GM19455 (cell line): ENCODE measurements around the gene SIGLECL1.

Experiments used
- ATAC-seq: cut with Tn5 transposase; IDR thresholded peaks from one replicate; pipeline ENCODE4 v1.9.1; 2021; ENCODE audit not compliant: unreplicated experiment

Gene SIGLECL1

DNA sequence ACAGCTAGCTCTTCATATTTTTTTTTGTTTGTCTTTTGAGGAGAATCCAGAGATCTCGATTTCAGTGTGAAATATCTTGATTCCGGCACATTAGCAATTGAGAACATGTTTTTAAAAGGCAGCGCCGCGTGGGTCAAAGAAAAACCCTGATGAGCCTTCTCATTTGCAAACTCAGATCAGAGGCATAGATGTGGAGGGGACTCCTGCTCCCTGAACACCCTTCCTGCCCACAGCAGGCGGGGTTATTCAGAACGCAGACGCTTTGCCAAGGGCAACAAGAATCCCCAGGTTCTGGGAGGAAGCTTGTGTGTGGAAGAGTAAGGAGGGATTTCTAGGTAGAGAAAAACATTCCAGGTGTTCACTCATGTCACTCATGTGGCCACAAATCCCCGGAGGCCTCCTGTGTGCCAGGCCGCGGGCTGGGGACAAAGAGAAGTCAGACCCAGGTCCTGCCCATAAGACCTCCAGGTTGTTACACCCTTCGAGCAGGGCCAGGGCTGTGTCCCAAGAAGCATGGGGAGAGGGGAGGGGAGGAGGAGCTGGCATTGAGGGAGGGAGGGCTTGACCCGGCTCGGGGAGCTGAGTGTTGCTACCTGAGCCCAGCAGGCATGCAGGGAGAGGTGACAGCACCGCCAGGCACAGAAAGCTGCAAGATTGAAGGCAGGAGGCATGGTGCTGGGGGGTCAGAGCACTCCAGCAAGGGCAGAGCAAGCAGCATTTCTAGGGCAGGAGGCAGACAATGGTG is 44.7 kb downstream of the SIGLECL1 start:
- no peak for ATAC-seq

- ATAC-seq, result no peak
Measured at GRCh38 chr19:51296336-51297093, 45.6 kb downstream of the SIGLECL1 start.

- ATAC-seq, result no peak
Measured at GRCh38 chr19:51297406-51297805, 46.5 kb downstream of the SIGLECL1 start.

- ATAC-seq, result no peak
Measured at GRCh38 chr19:51301266-51301665, 50.4 kb downstream of the SIGLECL1 start.

DNA sequence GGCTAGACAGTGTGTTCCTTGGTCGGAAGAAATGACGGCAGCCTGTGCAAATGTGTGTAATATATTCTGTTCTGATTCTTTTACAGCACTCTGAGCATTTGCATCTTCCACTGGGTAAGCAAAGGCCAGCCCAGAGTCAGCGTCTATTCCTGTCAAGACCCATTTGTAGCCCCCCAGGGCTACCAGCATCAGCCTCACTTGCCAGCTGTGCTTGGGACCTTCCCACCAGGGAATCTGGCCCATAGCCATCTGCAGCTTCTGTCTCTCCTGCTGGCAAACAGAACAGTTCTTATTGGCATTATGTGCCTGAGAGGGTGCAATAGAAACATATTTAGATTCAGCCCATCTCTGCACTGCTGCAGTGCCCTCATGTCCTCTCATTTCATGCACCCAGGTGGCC is 54.6 kb downstream of the SIGLECL1 start:
- ATAC-seq, result no peak

- ATAC-seq, result no peak
Measured at GRCh38 chr19:51311351-51312257, 60.7 kb downstream of the SIGLECL1 start, which contains the start of gene IGLON5. Gene IGLON5, plus strand, starts transcription at chr19:51311644. Its CDS starts 204 bp downstream, at chr19:51311848.

GRCh38 chr19:51316688-51317087 is 65.8 kb downstream of the SIGLECL1 start:
- no peak for ATAC-seq

GRCh38 chr19:51317376-51317775 is 66.5 kb downstream of the SIGLECL1 start:
- no peak for ATAC-seq

DNA sequence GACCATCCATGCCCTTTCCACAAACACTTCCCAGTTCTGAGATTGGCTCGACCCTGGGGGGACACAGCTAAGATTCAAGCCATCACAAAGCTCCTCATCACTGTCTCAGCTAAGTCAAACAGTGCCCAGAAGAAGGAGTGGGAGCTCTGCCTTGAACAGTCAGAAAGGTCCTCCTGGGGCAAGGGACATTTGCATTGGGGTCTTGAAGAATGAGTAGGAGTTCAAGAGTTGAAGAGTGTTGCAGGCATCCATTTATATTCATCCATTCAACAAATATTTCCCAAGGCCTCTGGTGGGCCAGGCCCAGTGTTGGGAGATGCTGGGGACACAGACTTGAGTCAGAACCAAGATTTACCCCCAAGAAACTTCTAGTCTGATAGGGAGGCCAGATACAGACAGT is 67.1 kb downstream of the SIGLECL1 start:
- no peak for ATAC-seq
